Coronary artery (tissue), 2 donors: ENCODE measurements around the gene HINFP.
A peak's percentile ranks its signal among the peaks of the same experiment; 100 is the strongest.

Experiments
- DNase-seq: peaks from one replicate; pipeline ENCODE4 v3.0.0-alpha.2; 2017; ENCODE audit warnings: low spot score
- H3K27ac ChIP-seq, 2 donors: fragments of 200-600 bp; sonication (generic); one replicate each; pipeline ENCODE4 v1.5.1; 2016 to 2019
- H3K4me3 ChIP-seq: fragments of 200-600 bp; sonication (generic); 2 replicates; pipeline ENCODE4 v1.5.1; 2016; ENCODE audit warnings: mild to moderate bottlenecking, moderate library complexity
- TF ChIP-seq, protein P1 (sequence below): fragments of 200-600 bp; sonication (generic); IDR thresholded peaks from one replicate; pipeline ENCODE4 v1.5.1; 2019; ENCODE audit warnings: antibody characterized with exemption

HINFP gene

DNA sequence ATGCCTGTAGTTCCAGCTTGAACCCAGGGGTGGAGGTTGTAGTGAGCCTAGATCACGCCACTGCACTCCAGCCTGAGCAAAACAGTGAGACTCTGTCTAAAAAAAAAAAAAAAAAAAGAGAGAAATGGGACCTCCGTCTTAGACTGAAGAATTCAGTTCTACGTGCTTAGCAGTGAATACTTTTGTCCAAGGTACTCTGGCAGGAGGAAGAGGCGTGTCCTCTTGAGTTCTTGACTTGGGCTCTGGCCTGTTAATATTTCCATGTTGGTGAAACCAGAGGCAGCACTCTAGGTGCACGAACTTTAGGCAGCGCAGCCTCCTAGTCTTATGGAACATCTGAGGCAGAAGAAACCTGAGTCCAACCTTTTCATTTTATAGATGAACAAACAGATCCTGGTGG is 34.3 kb upstream of the HINFP start:
- no peak overlapping the region for H3K4me3 ChIP-seq
- H3K27ac ChIP-seq, result no peak overlapping the region
- TF ChIP-seq, protein P1, sequence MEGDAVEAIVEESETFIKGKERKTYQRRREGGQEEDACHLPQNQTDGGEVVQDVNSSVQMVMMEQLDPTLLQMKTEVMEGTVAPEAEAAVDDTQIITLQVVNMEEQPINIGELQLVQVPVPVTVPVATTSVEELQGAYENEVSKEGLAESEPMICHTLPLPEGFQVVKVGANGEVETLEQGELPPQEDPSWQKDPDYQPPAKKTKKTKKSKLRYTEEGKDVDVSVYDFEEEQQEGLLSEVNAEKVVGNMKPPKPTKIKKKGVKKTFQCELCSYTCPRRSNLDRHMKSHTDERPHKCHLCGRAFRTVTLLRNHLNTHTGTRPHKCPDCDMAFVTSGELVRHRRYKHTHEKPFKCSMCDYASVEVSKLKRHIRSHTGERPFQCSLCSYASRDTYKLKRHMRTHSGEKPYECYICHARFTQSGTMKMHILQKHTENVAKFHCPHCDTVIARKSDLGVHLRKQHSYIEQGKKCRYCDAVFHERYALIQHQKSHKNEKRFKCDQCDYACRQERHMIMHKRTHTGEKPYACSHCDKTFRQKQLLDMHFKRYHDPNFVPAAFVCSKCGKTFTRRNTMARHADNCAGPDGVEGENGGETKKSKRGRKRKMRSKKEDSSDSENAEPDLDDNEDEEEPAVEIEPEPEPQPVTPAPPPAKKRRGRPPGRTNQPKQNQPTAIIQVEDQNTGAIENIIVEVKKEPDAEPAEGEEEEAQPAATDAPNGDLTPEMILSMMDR, result no peak
- DNase-seq, result no peak

DNA sequence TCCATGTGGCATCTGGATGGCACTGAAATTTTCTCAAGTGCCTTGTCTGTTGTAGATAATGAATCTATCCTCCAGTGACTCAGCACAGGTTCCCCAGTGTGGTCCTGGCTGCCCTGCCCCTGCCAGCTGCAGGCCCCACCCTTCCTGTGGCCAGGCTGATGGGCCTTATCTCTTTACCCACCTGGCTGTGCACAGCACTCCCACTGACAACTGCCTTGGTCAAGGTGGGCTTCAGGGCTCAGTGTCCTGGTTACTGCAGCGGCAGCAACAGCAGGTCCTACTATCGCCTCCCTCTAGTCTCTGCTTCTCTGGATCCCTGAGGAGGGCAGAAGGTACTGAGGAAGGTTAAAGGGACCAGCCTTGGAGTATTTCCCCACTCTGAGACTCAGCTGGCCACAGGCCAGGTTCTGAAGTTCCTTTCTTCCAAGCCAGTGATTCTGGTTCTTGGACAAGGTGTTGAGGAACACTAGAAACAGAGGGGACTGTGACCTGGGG is 33.6 kb upstream of the HINFP start:
- TF ChIP-seq, protein P1, result no peak
- H3K27ac ChIP-seq, result no peak overlapping the region
- no peak overlapping the region for H3K4me3 ChIP-seq
- DNase-seq, result no peak

DNA sequence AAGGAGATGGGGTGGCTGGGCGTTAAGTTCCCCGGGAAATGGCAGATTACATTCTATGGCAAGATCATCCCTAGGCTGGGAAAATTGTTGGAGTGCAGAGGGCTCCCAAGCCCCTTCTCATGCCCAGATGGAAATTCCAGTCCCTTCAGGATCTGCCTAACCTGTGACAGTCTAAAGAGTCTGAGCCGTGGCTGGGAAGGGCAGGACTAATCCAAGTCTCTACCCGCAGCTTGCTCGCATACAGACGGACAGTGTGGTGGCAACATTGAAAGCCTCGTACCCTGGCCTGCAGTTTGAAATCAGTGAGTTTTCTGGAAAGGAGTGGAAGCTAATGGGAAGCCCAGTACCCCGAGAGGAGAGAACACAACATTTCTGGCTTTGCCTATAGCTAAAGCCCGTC is 33.0 kb upstream of the HINFP start:
- DNase-seq, result no peak
- H3K4me3 ChIP-seq, result no peak overlapping the region
- TF ChIP-seq, protein P1, result no peak
- no peak overlapping the region for H3K27ac ChIP-seq

DNA sequence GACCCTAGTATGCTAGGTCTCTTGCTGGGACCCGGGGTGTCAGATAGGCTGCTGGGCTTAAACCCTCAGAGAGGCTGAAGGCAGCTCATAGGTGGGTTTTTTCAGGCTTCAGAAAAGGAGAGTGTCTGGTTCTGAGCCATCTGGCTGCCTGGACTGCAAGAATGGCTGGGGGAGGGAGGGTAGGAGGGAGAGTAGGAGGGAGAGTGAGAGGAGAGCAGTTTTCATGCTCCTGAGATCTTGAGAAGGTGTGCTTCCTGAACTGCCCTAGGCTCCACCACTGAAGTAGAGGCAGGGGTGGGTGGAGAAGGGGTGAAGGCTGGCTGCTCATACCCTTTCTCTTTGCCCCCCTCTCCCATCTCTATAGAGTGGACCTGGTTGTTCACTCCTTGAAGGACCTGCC is 32.1 kb upstream of the HINFP start:
- no peak for DNase-seq
- H3K4me3 ChIP-seq, result no peak overlapping the region
- H3K27ac ChIP-seq, result no peak overlapping the region
- TF ChIP-seq, protein P1, result no peak

DNA sequence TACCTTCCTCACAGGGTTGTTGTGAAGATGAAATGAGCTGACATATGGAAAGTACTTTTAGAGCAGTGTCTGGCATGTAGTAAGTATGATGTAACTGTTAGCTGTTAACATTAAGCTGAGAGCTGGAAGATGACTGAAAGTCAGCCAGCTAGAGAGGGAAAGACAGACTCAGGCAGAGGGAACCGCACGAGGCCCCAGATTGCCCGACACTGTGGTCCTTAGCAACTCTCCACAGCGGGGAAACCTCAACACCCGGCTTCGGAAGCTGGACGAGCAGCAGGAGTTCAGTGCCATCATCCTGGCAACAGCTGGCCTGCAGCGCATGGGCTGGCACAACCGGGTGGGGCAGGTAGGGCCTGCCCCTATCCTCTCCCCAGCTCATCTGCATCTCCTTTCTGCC is 30.2 kb upstream of the HINFP start:
- H3K27ac ChIP-seq, result no peak overlapping the region
- TF ChIP-seq, protein P1, result no peak
- DNase-seq, result no peak

DNA sequence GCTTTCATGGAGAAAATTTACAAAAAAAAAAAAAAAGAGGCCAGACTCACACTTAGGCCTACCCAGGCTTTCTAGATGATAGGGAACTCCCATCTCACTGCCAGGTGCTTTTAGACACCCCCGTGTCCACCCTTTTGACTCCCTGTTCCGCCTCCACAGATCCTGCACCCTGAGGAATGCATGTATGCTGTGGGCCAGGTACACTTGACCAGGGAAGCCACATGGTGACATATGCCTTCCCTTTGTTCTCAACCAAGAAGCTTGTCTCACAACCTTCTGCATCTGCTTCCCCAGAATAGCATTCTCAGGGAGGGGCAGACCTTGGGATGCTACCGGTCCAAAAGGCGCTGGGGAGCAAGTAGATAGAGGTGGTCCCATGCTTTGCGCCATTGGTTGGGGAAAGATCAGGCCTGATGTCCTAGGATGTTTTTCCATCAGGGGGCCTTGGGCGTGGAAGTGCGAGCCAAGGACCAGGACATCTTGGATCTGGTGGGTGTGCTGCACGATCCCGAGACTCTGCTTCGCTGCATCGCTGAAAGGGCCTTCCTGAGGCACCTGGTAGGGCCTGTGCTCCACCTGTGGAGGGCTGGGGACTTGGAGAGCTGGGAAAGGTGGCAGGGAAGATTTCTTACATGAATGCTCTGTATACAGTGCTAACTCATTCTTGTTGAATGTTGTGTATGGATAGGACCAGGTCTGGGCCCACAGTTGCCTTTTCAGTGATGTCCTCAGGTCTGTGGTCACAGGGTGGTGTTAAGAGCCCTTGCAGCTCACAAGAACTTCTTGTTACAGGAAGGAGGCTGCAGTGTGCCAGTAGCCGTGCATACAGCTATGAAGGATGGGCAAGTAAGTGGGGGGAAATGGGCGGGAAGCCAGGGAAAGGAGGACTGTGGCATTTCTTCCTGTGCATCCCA is 29.2 kb upstream of the HINFP start:
- TF ChIP-seq, protein P1, result no peak
- H3K27ac ChIP-seq, result peak overlapping the region in 1 of 2 donors; percentile 47
- DNase-seq, result no peak
- H3K4me3 ChIP-seq, result peak overlapping the region; percentile 92

More for the DNA sequence above, 30.2 kb upstream of the HINFP start:
- no peak overlapping the region for H3K4me3 ChIP-seq
